Measurements from ENCODE around the gene ASCL1. TPM values are rescaled to one million over a fixed set of nuclear protein-coding genes. Genes with fewer than 3 reads are reported as not detected.
A peak's percentile ranks its signal among the peaks of the same experiment; 100 is the strongest.

The ASCL1 gene
- total and polyA plus RNA-seq, 2 of the 13 experiments (the other 11 are each of a cell fraction or from before 2014, with no cell fraction given) = not detected

- TF ChIP-seq ZNF362 (CRISPR knock-in tag; IDR thresholded peaks at IDR 0.05; ENCODE audit: borderline replicate concordance) (no peak), TAF15 (IDR thresholded peaks at IDR 0.05; ENCODE audit: low read depth, low read length, poor library complexity, severe bottlenecking) (no peak), KDM5A (IDR thresholded peaks at IDR 0.05; ENCODE audit: borderline replicate concordance, low read length) (peak; percentile 29; the same call in 1 of the 2 replicates), PLSCR1 (CRISPR knock-in tag; IDR thresholded peaks at IDR 0.05; ENCODE audit: borderline replicate concordance) (no peak), ZFP91 (CRISPR knock-in tag; IDR thresholded peaks at IDR 0.05; ENCODE audit: borderline replicate concordance) (no peak), PRDM15 (CRISPR knock-in tag; IDR thresholded peaks at IDR 0.05) (0 out of 2 replicates have a peak, but pooled peaks have one; percentile 28), ZNF10 (CRISPR knock-in tag; IDR thresholded peaks at IDR 0.05; ENCODE audit: borderline replicate concordance, low read depth) (no peak), PAXIP1 (CRISPR knock-in tag; conservative IDR thresholded peaks at IDR 0.05) (no peak), MLLT10 (CRISPR knock-in tag; IDR thresholded peaks at IDR 0.05) (0 out of 2 replicates have a peak, but pooled peaks have one; percentile 75), SCMH1 (CRISPR knock-in tag; IDR thresholded peaks at IDR 0.05; ENCODE audit: borderline replicate concordance) (no peak), RORA (CRISPR knock-in tag; IDR thresholded peaks at IDR 0.05) (peak; percentile 87; the same call in 1 of the 2 replicates), ZNF501 (CRISPR knock-in tag; IDR thresholded peaks at IDR 0.05) (no peak), KLF9 (CRISPR knock-in tag; IDR thresholded peaks at IDR 0.05; ENCODE audit: low read depth) (no peak), NCOR1 (IDR thresholded peaks at IDR 0.05; ENCODE audit: borderline replicate concordance, low read length) (0 out of 2 replicates have a peak, but pooled peaks have one; percentile 11)
Observed at GRCh38 chr12:102916252-102917025, 41.0 kb upstream of the ASCL1 start (continued).

All from HepG2 (cell line).